CD4-positive, alpha-beta memory T cell (primary cell): Measurements from ENCODE around the gene KCMF1. TPM values are rescaled to one million over a fixed set of nuclear protein-coding genes. Genes with fewer than 3 reads are reported as not detected.
A peak's percentile ranks its signal among the peaks of the same experiment; 100 is the strongest.

Source experiments
- CTCF ChIA-PET: fragments of 350-600 bp; sonication (Branson Sonifier 250); formaldehyde crosslinking; loops from one replicate; lab custom pipeline; 2021; ENCODE audit warnings: inconsistent platforms; ENCODE audit not compliant: partially characterized antibody; lab: Charles Lee
- POLR2A ChIA-PET: fragments of 350-600 bp; sonication (Branson Sonifier 250); formaldehyde crosslinking; loops from one replicate; lab custom pipeline; 2021; ENCODE audit not compliant: partially characterized antibody; lab: Charles Lee
- DNase-seq, 5 donors: peaks; one replicate each; pipeline versions ENCODE4 v3.0.0 to v3.0.0-alpha.2; 2020 to 2022; ENCODE audit warnings: mixed read lengths in 1 of 5
- H3K27ac ChIP-seq: one replicate; pipeline ENCODE4 v1.7.0; 2013; ENCODE audit warnings: low read depth, low read length
- H3K27me3 ChIP-seq: 2 replicates; pipeline ENCODE4 v1.7.0; 2013; ENCODE audit warnings: mild to moderate bottlenecking, low read length, moderate library complexity; ENCODE audit not compliant: insufficient read depth
- H3K36me3 ChIP-seq: 2 replicates; pipeline ENCODE4 v1.7.0; 2013; ENCODE audit warnings: mild to moderate bottlenecking, low read length, moderate library complexity; ENCODE audit not compliant: insufficient read depth
- H3K4me1 ChIP-seq: 2 replicates; pipeline ENCODE4 v1.7.0; 2013; ENCODE audit warnings: mild to moderate bottlenecking, low read length, moderate library complexity; ENCODE audit not compliant: insufficient read depth
- H3K4me3 ChIP-seq, 2 donors: one replicate each; pipeline ENCODE4 v1.7.0; 2013; ENCODE audit warnings: low read length in 2 of 2, mild to moderate bottlenecking in 1 of 2
- H3K9me3 ChIP-seq, 2 donors: one replicate each; pipeline ENCODE4 v1.7.0; 2013; ENCODE audit warnings: low read length in 2 of 2, control low read depth in 1 of 2; ENCODE audit not compliant: control insufficient read depth in 1 of 2
- H3K27ac Mint-ChIP-seq, 7 donors: one replicate each; pipeline ENCODE4 v1.8.0; 2020 to 2021; ENCODE audit warnings: mixed read lengths in 7 of 7, mild to moderate bottlenecking in 6 of 7, inconsistent platforms in 3 of 7, moderate library complexity in 3 of 7
- H3K27me3 Mint-ChIP-seq, 2 donors: one replicate each; pipeline ENCODE4 v1.8.0; 2020 to 2021; ENCODE audit warnings: mixed read lengths in 2 of 2
- H3K36me3 Mint-ChIP-seq, 2 donors: one replicate each; pipeline ENCODE4 v1.8.0; 2020 to 2021; ENCODE audit warnings: mixed read lengths in 2 of 2, inconsistent platforms in 1 of 2, mild to moderate bottlenecking in 1 of 2
- H3K4me1 Mint-ChIP-seq, 4 donors: one replicate each; pipeline ENCODE4 v1.8.0; 2020 to 2021; ENCODE audit warnings: mixed read lengths in 4 of 4, mild to moderate bottlenecking in 1 of 4
- H3K4me3 Mint-ChIP-seq, 8 donors: one replicate each; pipeline ENCODE4 v1.8.0; 2020 to 2021; ENCODE audit warnings: mixed read lengths in 8 of 8, mild to moderate bottlenecking in 7 of 8, moderate library complexity in 6 of 8, inconsistent platforms in 3 of 8
- H3K9me3 Mint-ChIP-seq, 8 donors: one replicate each; pipeline ENCODE4 v1.8.0; 2020 to 2021; ENCODE audit warnings: mixed read lengths in 8 of 8, mild to moderate bottlenecking in 5 of 8, inconsistent platforms in 3 of 8, moderate library complexity in 1 of 8
- intact Hi-C: fragments of 100-400 bp; cut with micrococcal nuclease; formaldehyde crosslinking; loops from one replicate; pipeline ENCODE4 v1.15.1; 2023
- polyA plus RNA-seq, 2 donors: library from polyadenylated mRNA; unstranded; fragments of 300-500 nt; fragmentation: Illumina TruSeq; gene quantifications; one replicate each; pipeline ENCODE4 v1.2.3, GENCODE V29; 2021
- total RNA-seq, 2 experiments: library from RNA; stranded (reverse); gene quantifications; one replicate each; pipeline ENCODE4 v1.2.3, GENCODE V29; 2021

Gene KCMF1
- 10 to 100 TPM; 59.8 to 62.7 TPM for total RNA-seq
- polyA plus RNA-seq: 10 to 100 TPM; 25.8 to 34.6 TPM

- H3K9me3 Mint-ChIP-seq: peaks cover 0 to 4% (median 0%) of the 10 kb centered on the region in 8 donors
- peak; percentile 64 to 79 (median 71) for DNase-seq
- ChIA-PET CTCF (interaction anchor here (1.2 to 3.3 kb wide), 3 partner anchors 27 to 46 kb away, joined by 4 to 25 read pairs (median 10); no protein-coding TSS in a partner anchor), POLR2A (interaction anchor here (0.6 to 6.3 kb wide), 17 partner anchors 10 to 512 kb away, joined by 3 to 195 read pairs (median 5); partner anchors contain the start of genes SUCLG1, TMSB10 and TRABD2A)
- Histone ChIP-seq H3K36me3 (no peaks in the 10 kb centered on the region), H3K4me3 (peak within 1 kb of the TSS; percentile 63 to 90), H3K27ac (peak within 1 kb of the TSS; percentile 93), H3K9me3 (no peaks in the 10 kb centered on the region), H3K4me1 (peaks cover 59% of the 10 kb centered on the region), H3K27me3 (no peaks in the 10 kb centered on the region)
- peaks cover 8 to 25% of the 10 kb centered on the region in 2 donors for H3K36me3 Mint-ChIP-seq
- peaks cover 41 to 73% (median 56%) of the 10 kb centered on the region in 4 donors for H3K4me1 Mint-ChIP-seq
- H3K27me3 Mint-ChIP-seq: peaks cover 0 to 2% of the 10 kb centered on the region in 2 donors
- H3K27ac Mint-ChIP-seq: peak within 1 kb of the TSS; percentile 97 to 100 (median 99)
- H3K4me3 Mint-ChIP-seq: peak within 1 kb of the TSS; percentile 93 to 100 (median 99)
- intact Hi-C loops: loop anchor here (2.0 kb wide), 2 partner anchors 64 to 188 kb away; no protein-coding TSS in a partner anchor
Observed at GRCh38 chr2:84970868-84971509, at the start of gene KCMF1. Gene KCMF1, plus strand, starts transcription at chr2:84971161. Its CDS starts 291 bp downstream, at chr2:84971452.

GRCh38 chr2:84923009-84923408 is 48.0 kb upstream of the KCMF1 start:
- peak overlapping the region in 2 of 8 donors; percentile 29 to 62 for H3K4me3 Mint-ChIP-seq
- H3K27me3 ChIP-seq: no peaks in the 10 kb centered on the region
- no peak for DNase-seq
- intact Hi-C loops: no loop called here
- no peaks in the 10 kb centered on the region for H3K9me3 ChIP-seq
- H3K9me3 Mint-ChIP-seq: peaks cover 0 to 4% (median 0%) of the 10 kb centered on the region in 8 donors
- H3K27ac ChIP-seq: no peak overlapping the region
- peaks cover 0 to 9% of the 10 kb centered on the region in 2 donors for H3K36me3 Mint-ChIP-seq
- ChIA-PET POLR2A (interaction anchor here (0.9 to 5.6 kb wide), 4 partner anchors 17 to 41 kb away, joined by 3 to 221 read pairs (median 4); partner anchors contain the start of genes TMSB10 and TRABD2A), CTCF (interaction anchor here (1.1 to 11.1 kb wide), 3 partner anchors 22 to 397 kb away, joined by 3 to 271 read pairs (median 267); partner anchors contain the start of genes TMSB10 and TRABD2A)
- H3K4me1 Mint-ChIP-seq: peaks cover 37 to 70% (median 53%) of the 10 kb centered on the region in 4 donors
- peaks cover 64% of the 10 kb centered on the region for H3K4me1 ChIP-seq
- no peaks in the 10 kb centered on the region for H3K36me3 ChIP-seq
- H3K4me3 ChIP-seq: no peak overlapping the region
- H3K27me3 Mint-ChIP-seq: no peaks in the 10 kb centered on the region
- H3K27ac Mint-ChIP-seq: peak overlapping the region in 4 of 7 donors; percentile 68 to 95 (median 92)

GRCh38 chr2:84924173-84925106 is 46.5 kb upstream of the KCMF1 start:
- peak overlapping the region in 1 of 2 donors; percentile 38 for H3K4me3 ChIP-seq
- POLR2A ChIA-PET: interaction anchor here (0.9 to 5.6 kb wide), 20 partner anchors 14 to 463 kb away, joined by 3 to 221 read pairs (median 12); partner anchors contain the start of genes TMSB10 and TRABD2A

GRCh38 chr2:84925336-84925723 is 45.6 kb upstream of the KCMF1 start:
- CTCF ChIA-PET: interaction anchor here (0.7 to 11.1 kb wide), 66 partner anchors 8 to 453 kb away, joined by 3 to 271 read pairs (median 6); partner anchors contain the start of genes KCMF1, TMSB10 and TRABD2A

More at GRCh38 chr2:84924173-84925106, 46.5 kb upstream of the KCMF1 start:
- intact Hi-C loops: loop anchor here (1.0 to 2.0 kb wide), 7 partner anchors 15 to 429 kb away; partner anchors contain the start of gene DNAH6
- CTCF ChIA-PET: interaction anchor here (0.7 to 11.1 kb wide), 35 partner anchors 7 to 452 kb away, joined by 3 to 271 read pairs (median 16); partner anchors contain the start of genes KCMF1, TMSB10 and TRABD2A
- Histone ChIP-seq H3K27ac (peak overlapping the region; percentile 62), H3K4me1 (peaks cover 51% of the 10 kb centered on the region), H3K27me3 (no peaks in the 10 kb centered on the region), H3K9me3 (no peaks in the 10 kb centered on the region), H3K36me3 (no peaks in the 10 kb centered on the region)
- Mint-ChIP-seq H3K4me3 (peak overlapping the region; percentile 56 to 97 (median 78)), H3K36me3 (peaks cover 0 to 9% of the 10 kb centered on the region in 2 donors), H3K9me3 (peaks cover 0 to 4% (median 0%) of the 10 kb centered on the region in 8 donors), H3K4me1 (peaks cover 34 to 61% (median 45%) of the 10 kb centered on the region in 4 donors), H3K27me3 (no peaks in the 10 kb centered on the region), H3K27ac (peak overlapping the region; percentile 88 to 99 (median 96))
- DNase-seq: peak; percentile 56 to 81 (median 67)

GRCh38 chr2:84925724-84926376 is 45.1 kb upstream of the KCMF1 start:
- Mint-ChIP-seq H3K36me3 (peaks cover 0 to 9% of the 10 kb centered on the region in 2 donors), H3K4me3 (peak overlapping the region; percentile 90 to 99 (median 95)), H3K27me3 (no peaks in the 10 kb centered on the region), H3K4me1 (peaks cover 25 to 48% (median 36%) of the 10 kb centered on the region in 4 donors), H3K27ac (peak overlapping the region; percentile 91 to 99 (median 95)), H3K9me3 (peaks cover 0 to 4% (median 0%) of the 10 kb centered on the region in 8 donors)
- Histone ChIP-seq H3K27me3 (no peaks in the 10 kb centered on the region), H3K36me3 (no peaks in the 10 kb centered on the region), H3K4me1 (peaks cover 40% of the 10 kb centered on the region), H3K9me3 (no peaks in the 10 kb centered on the region), H3K4me3 (peak overlapping the region; percentile 73 to 86), H3K27ac (peak overlapping the region; percentile 62)
- CTCF ChIA-PET: interaction anchor here (0.7 to 11.1 kb wide), 80 partner anchors 7 to 453 kb away, joined by 3 to 271 read pairs (median 5); partner anchors contain the start of genes KCMF1, TMSB10 and TRABD2A
- DNase-seq: peak; percentile 96 to 97 (median 97)
- POLR2A ChIA-PET: interaction anchor here (0.5 to 5.6 kb wide), 52 partner anchors 10 to 467 kb away, joined by 3 to 221 read pairs (median 6); partner anchors contain the start of genes KCMF1, SUCLG1, TMSB10 and TRABD2A
- intact Hi-C loops: loop anchor here (1.0 to 2.0 kb wide), 11 partner anchors 13 to 431 kb away; partner anchors contain the start of gene DNAH6

More at GRCh38 chr2:84925336-84925723, 45.6 kb upstream of the KCMF1 start:
- Mint-ChIP-seq H3K27me3 (no peaks in the 10 kb centered on the region), H3K4me1 (peaks cover 26 to 52% (median 38%) of the 10 kb centered on the region in 4 donors), H3K9me3 (peaks cover 0 to 4% (median 0%) of the 10 kb centered on the region in 8 donors), H3K27ac (peak overlapping the region; percentile 91 to 99 (median 95)), H3K4me3 (peak overlapping the region; percentile 39 to 99 (median 95)), H3K36me3 (peaks cover 0 to 9% of the 10 kb centered on the region in 2 donors)
- peak overlapping the region; percentile 62 for H3K27ac ChIP-seq
- intact Hi-C loops: loop anchor here (1.0 to 2.0 kb wide), 7 partner anchors 16 to 430 kb away; partner anchors contain the start of gene DNAH6
- H3K9me3 ChIP-seq: no peaks in the 10 kb centered on the region
- DNase-seq: no peak
- no peak overlapping the region for H3K4me3 ChIP-seq
- H3K27me3 ChIP-seq: no peaks in the 10 kb centered on the region
- H3K36me3 ChIP-seq: no peaks in the 10 kb centered on the region
- POLR2A ChIA-PET: interaction anchor here (0.5 to 5.6 kb wide), 45 partner anchors 11 to 466 kb away, joined by 3 to 221 read pairs (median 8); partner anchors contain the start of genes KCMF1, SUCLG1, TMSB10 and TRABD2A
- peaks cover 42% of the 10 kb centered on the region for H3K4me1 ChIP-seq
